GM12878 (cell line): ENCODE data around the gene CRB3. TPM values are rescaled to one million over a fixed set of nuclear protein-coding genes. Genes with fewer than 3 reads are reported as not detected.

Experiments used
- ATAC-seq: fragments of 200-7000 bp; cut with Tn5 transposase; 3 replicates; pipeline ENCODE4 v1.9.1; 2020; ENCODE audit warnings: mild to moderate bottlenecking, moderate library complexity
- BruUV-seq: library from RNA; stranded (reverse); fragments of 400-500 nt; replicated peaks from 2 replicates; lab custom pipeline; 2021; lab: Mats Ljungman, UMichigan
- CTCF ChIA-PET: fragments of 300-600 bp; sonication (Branson Sonifier 250); formaldehyde crosslinking; extraction: SDS; loops from one replicate; lab custom pipeline; 2021; ENCODE audit warnings: inconsistent platforms; lab: Yijun Ruan, JAX
- POLR2A ChIA-PET: fragments of 350-600 bp; formaldehyde crosslinking; extraction: SDS; loops from one replicate; lab custom pipeline; 2021; ENCODE audit warnings: inconsistent platforms; lab: Charles Lee
- RAD21 ChIA-PET: fragments of 300-600 bp; sonication (Branson Sonifier 250); formaldehyde crosslinking; loops from one replicate; lab custom pipeline; 2023; ENCODE audit warnings: antibody characterized with exemption; ENCODE audit not compliant: unreplicated experiment; lab: Charles Lee
- SMC1A ChIA-PET: fragments of 300-600 bp; sonication (Branson Sonifier 250); formaldehyde crosslinking; loops from one replicate; lab custom pipeline; 2023; ENCODE audit not compliant: unreplicated experiment, uncharacterized antibody; lab: Charles Lee
- DNase-seq: peaks from one replicate; pipeline ENCODE4 v3.0.0-alpha.2; 2011; ENCODE audit warnings: low read depth, low spot score
- FAIRE-seq: peaks from 3 replicates; lab custom pipeline; 2011; peaks lifted over from hg19 to GRCh38; lab: Jason Lieb, UNC
- H2AFZ ChIP-seq: 2 replicates; pipeline ENCODE4 v1.6.0; 2011; ENCODE audit warnings: low read depth, low read length, control low read depth; ENCODE audit not compliant: control insufficient read depth
- H3K27ac ChIP-seq: 2 replicates; pipeline ENCODE4 v1.5.1; 2011; ENCODE audit warnings: control low read depth; ENCODE audit not compliant: control insufficient read depth, insufficient read depth
- H3K27me3 ChIP-seq, 2 experiments: replicated peaks in 1 of 2; 2 replicates each; pipeline versions ENCODE4 v1.6.0 to v1.6.1; 2011; ENCODE audit warnings: low read length in 1 of 2; ENCODE audit not compliant: control insufficient read depth in 2 of 2, insufficient read depth in 2 of 2
- H3K36me3 ChIP-seq, 2 experiments: 2 replicates each; pipeline ENCODE4 v1.5.1; 2011; ENCODE audit warnings: low read length in 1 of 2; ENCODE audit not compliant: control insufficient read depth in 2 of 2, insufficient read depth in 2 of 2
- H3K4me1 ChIP-seq: 2 replicates; pipeline ENCODE4 v1.6.1; 2011; ENCODE audit warnings: mild to moderate bottlenecking, low read length, moderate library complexity, mixed read lengths; ENCODE audit not compliant: control insufficient read depth, insufficient read depth
- H3K4me2 ChIP-seq: 2 replicates; pipeline ENCODE4 v1.6.0; 2011; ENCODE audit warnings: control low read depth; ENCODE audit not compliant: control insufficient read depth, insufficient read depth
- H3K4me3 ChIP-seq: fragments of 200-600 bp; sonication (generic); 2 replicates; pipeline ENCODE4 v1.5.1; 2016
- H3K79me2 ChIP-seq: 2 replicates; pipeline ENCODE4 v1.6.0; 2011; ENCODE audit warnings: low read length; ENCODE audit not compliant: control insufficient read depth, insufficient read depth
- H3K9ac ChIP-seq: 2 replicates; pipeline ENCODE4 v1.8.0; 2011; ENCODE audit warnings: low read length, control low read depth, mixed read lengths; ENCODE audit not compliant: control insufficient read depth, insufficient read depth
- H3K9me3 ChIP-seq: replicated peaks from 3 replicates; pipeline ENCODE4 v1.5.1; 2011; ENCODE audit warnings: mild to moderate bottlenecking, low read length; ENCODE audit not compliant: control insufficient read depth, insufficient read depth
- H4K20me1 ChIP-seq: 2 replicates; pipeline ENCODE4 v1.6.0; 2011; ENCODE audit not compliant: control insufficient read depth, insufficient read depth
- ATF7 ChIP-seq: fragments of 450-650 bp; IDR thresholded peaks from 2 replicates; pipeline ENCODE4 v1.6.1; 2016; ENCODE audit warnings: low read depth, mild to moderate bottlenecking
- DPF2 ChIP-seq: fragments of 450-650 bp; IDR thresholded peaks from 2 replicates; pipeline ENCODE4 v1.6.1; 2017; ENCODE audit warnings: mild to moderate bottlenecking
- HDGF ChIP-seq: fragments of 450-650 bp; IDR thresholded peaks from 2 replicates; pipeline ENCODE4 v1.6.1; 2016; ENCODE audit warnings: antibody characterized with exemption
- KLF5 ChIP-seq: fragments of 450-650 bp; IDR thresholded peaks from 2 replicates; pipeline ENCODE4 v1.6.1; 2014; ENCODE audit warnings: mild to moderate bottlenecking; ENCODE audit not compliant: partially characterized antibody
- POU2F2 ChIP-seq: IDR thresholded peaks from 3 replicates; pipeline ENCODE4 v1.6.1; 2011; ENCODE audit warnings: low read depth, mild to moderate bottlenecking, low read length, borderline replicate concordance
- SIX5 ChIP-seq: IDR thresholded peaks from 2 replicates; pipeline ENCODE4 v1.6.1; 2011; ENCODE audit warnings: mild to moderate bottlenecking, low read depth, low read length, moderate library complexity; ENCODE audit not compliant: severe bottlenecking
- SUPT20H ChIP-seq: IDR thresholded peaks from 2 replicates; pipeline ENCODE4 v1.6.1; 2011; ENCODE audit warnings: low read depth, mild to moderate bottlenecking, low read length, moderate library complexity, borderline replicate concordance; ENCODE audit not compliant: control insufficient read depth
- SUZ12 ChIP-seq: fragments of 200-600 bp; sonication (generic); IDR thresholded peaks from one replicate; pipeline ENCODE4 v1.6.1; 2018; ENCODE audit warnings: antibody characterized with exemption, mild to moderate bottlenecking; ENCODE audit not compliant: unreplicated experiment
- WGBS: methylation state at CpG from one replicate; pipeline ENCODE4 v1.1.6; 2016; ENCODE audit warnings: low lambda C conversion rate; ENCODE audit not compliant: insufficient replicate concordance, insufficient coverage; ENCODE audit errors: missing lambda C conversion rate; 5-methylcytosine and 5-hydroxymethylcytosine counted together
- in situ Hi-C: fragments of 300-500 bp; cut with MboI; formaldehyde crosslinking; loops from 9 replicates; pipeline ENCODE4 v1.14.3; 2018; ENCODE audit warnings: mixed read lengths
- intact Hi-C: fragments of 100-400 bp; cut with micrococcal nuclease; formaldehyde crosslinking; loops from one replicate; pipeline ENCODE4 v1.14.2; 2022; ENCODE audit not compliant: unreplicated experiment
- polyA plus RNA-seq, 11 experiments: library from polyadenylated mRNA; depleted of rRNA in 4 of 11; unstranded in 6 of 11; stranded (reverse) in 5 of 11; fragments of >200 nt; fragmentation: Nextera tagmentation in 4 of 11; fragmentation: Illumina TruSeq in 1 of 11; extraction: Ambion mirVana in 4 of 11; extraction: Trizol in 1 of 11; gene quantifications; 1 replicate in 1 of 11; 2 replicates in 10 of 11; pipeline versions ENCODE4 v1.2.1 to v1.2.3, GENCODE V29; 2011 to 2016; ENCODE audit warnings: inconsistent platforms in 2 of 11, missing spikeins in 2 of 11, low read depth in 1 of 11
- total RNA-seq, 4 experiments: library from RNA; depleted of rRNA in 3 of 4; stranded (reverse); fragments of >200 nt in 3 of 4; fragmentation: Illumina TruSeq in 1 of 4; extraction: Trizol in 1 of 4; gene quantifications; 2 replicates each; pipeline versions ENCODE4 v1.2.1 to v1.2.3, GENCODE V29; 2013 to 2021
- TF ChIP-seq, protein P1 (sequence below): fragments of 450-650 bp; IDR thresholded peaks from 2 replicates; pipeline ENCODE4 v1.6.1; 2018; ENCODE audit warnings: borderline replicate concordance, mild to moderate bottlenecking; ENCODE audit not compliant: partially characterized antibody
- TF ChIP-seq, protein P2 (sequence below): IDR thresholded peaks from 2 replicates; pipeline ENCODE4 v1.6.1; 2012; ENCODE audit warnings: low read depth, low read length, improper control_type of control experiment
- TF ChIP-seq, protein P3 (sequence below): fragments of 150-350 bp; IDR thresholded peaks from 2 replicates; pipeline ENCODE4 v1.6.1; 2014; ENCODE audit warnings: mild to moderate bottlenecking, low read depth, low read length
- TF ChIP-seq, protein P4 (sequence below): IDR thresholded peaks from 2 replicates; pipeline ENCODE4 v1.6.1; 2011; ENCODE audit warnings: mild to moderate bottlenecking, low read depth, low read length, moderate library complexity; ENCODE audit not compliant: insufficient replicate concordance
- TF ChIP-seq, protein P5 (sequence below): fragments of 450-650 bp; IDR thresholded peaks from 2 replicates; pipeline ENCODE4 v1.6.1; 2014; ENCODE audit warnings: mild to moderate bottlenecking

The CRB3 gene
- total and polyA plus RNA-seq, 10 of the 15 experiments (the other 5 are each of a cell fraction or from before 2014, with no cell fraction given) = 0.11 to 1.9 (median 0.98) TPM; not detected in 1

DNA sequence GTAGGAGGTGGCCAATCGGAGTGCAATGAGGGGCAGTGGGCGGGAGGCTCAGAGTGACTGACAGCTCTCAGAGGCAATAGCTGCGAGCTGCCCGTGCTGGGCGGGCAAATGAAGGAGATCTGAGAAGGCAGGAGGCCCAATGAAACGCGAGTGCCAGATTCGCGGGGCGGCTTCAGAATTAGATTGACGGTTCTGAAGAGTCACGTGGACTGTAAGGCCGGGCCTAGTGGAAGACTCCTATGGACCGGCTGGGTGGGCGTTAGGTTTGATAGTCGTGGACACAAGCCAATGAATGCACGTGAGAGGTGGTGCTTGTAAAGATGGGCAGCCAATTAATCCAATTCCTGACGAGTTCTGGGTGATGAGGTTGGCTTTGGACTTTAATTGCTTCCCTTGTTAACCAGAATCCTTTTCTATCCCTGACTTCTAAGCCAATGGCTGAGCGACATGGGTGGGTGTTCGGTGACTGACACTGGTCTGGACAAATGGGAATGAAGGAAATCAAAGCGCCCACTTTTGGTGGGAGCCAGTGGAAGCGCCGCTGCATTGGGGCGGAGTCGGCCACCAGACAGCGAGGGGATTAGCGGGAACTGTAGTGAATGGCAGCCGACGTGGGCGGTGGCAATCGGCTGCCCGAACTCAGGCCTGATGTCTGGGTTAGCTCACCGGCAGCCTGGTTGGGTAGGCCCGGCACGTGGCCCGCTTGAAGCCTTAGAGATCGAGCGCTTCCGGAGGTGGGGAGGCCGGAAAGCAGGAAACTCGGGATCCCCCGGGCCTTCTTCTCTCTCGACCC, 38.9 kb upstream of the CRB3 start:
- ChIA-PET SMC1A (interaction anchor here (0.6 to 1.6 kb wide), 3 partner anchors 10 to 80 kb away, joined by 3 to 5 read pairs (median 3); no protein-coding TSS in a partner anchor), CTCF (interaction anchor here (0.8 to 2.2 kb wide), 8 partner anchors 10 to 438 kb away, joined by 3 to 8 read pairs (median 3); partner anchors contain the start of genes ALKBH7 and DENND1C), POLR2A (interaction anchor here (0.5 to 1.8 kb wide), 19 partner anchors 10 to 1012 kb away, joined by 3 to 13 read pairs (median 3); partner anchors contain the start of genes ALKBH7, CLPP, DENND1C and NDUFA11), RAD21 (interaction anchor here (0.6 to 1.7 kb wide), 9 partner anchors 11 to 445 kb away, joined by 3 to 9 read pairs (median 4); partner anchors contain the start of gene ALKBH7)
- Histone ChIP-seq H3K9ac (no peak overlapping the region), H2AFZ (peak overlapping the region; percentile 72), H3K4me1 (peaks cover 5% of the 10 kb centered on the region), H3K27ac (peak overlapping the region; percentile 58), H3K36me3 (peaks cover 4 to 17% of the 10 kb centered on the region in 2 experiments), H3K79me2 (peaks cover 41% of the 10 kb centered on the region), H3K4me2 (peak overlapping the region; percentile 56), H3K9me3 (no peaks in the 10 kb centered on the region; the same call in 2 of the 3 replicates), H3K4me3 (peak overlapping the region; percentile 6; the same call in 1 of the 2 replicates), H4K20me1 (peaks cover 19% of the 10 kb centered on the region), H3K27me3 (no peaks in the 10 kb centered on the region)
- intact Hi-C loops (loop anchor here (1.0 kb wide), 2 partner anchors 32 to 35 kb away; partner anchors contain the start of gene GTF2F1), in situ Hi-C loops (no loop called here)
- ATAC-seq (peak; percentile 93), DNase-seq (peak; percentile 100), FAIRE-seq (peak; percentile 100)
- BruUV-seq = no TSS peak
- 17% methylated on average over 43 of the region's 43 CpGs for WGBS
- peak; percentile 97 for TF ChIP-seq KLF5
- TF ChIP-seq, protein P1, sequence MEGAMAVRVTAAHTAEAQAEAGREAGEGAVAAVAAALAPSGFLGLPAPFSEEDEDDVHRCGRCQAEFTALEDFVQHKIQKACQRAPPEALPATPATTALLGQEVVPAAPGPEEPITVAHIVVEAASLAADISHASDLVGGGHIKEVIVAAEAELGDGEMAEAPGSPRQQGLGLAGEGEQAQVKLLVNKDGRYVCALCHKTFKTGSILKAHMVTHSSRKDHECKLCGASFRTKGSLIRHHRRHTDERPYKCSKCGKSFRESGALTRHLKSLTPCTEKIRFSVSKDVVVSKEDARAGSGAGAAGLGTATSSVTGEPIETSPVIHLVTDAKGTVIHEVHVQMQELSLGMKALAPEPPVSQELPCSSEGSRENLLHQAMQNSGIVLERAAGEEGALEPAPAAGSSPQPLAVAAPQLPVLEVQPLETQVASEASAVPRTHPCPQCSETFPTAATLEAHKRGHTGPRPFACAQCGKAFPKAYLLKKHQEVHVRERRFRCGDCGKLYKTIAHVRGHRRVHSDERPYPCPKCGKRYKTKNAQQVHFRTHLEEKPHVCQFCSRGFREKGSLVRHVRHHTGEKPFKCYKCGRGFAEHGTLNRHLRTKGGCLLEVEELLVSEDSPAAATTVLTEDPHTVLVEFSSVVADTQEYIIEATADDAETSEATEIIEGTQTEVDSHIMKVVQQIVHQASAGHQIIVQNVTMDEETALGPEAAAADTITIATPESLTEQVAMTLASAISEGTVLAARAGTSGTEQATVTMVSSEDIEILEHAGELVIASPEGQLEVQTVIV = peak; percentile 70
- 0 out of 3 replicates have a peak, but pooled peaks have one; percentile 27 for TF ChIP-seq POU2F2
- TF ChIP-seq SIX5 = peak; percentile 34
- TF ChIP-seq, protein P2, sequence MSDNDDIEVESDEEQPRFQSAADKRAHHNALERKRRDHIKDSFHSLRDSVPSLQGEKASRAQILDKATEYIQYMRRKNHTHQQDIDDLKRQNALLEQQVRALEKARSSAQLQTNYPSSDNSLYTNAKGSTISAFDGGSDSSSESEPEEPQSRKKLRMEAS = peak; percentile 82
- TF ChIP-seq, protein P3, sequence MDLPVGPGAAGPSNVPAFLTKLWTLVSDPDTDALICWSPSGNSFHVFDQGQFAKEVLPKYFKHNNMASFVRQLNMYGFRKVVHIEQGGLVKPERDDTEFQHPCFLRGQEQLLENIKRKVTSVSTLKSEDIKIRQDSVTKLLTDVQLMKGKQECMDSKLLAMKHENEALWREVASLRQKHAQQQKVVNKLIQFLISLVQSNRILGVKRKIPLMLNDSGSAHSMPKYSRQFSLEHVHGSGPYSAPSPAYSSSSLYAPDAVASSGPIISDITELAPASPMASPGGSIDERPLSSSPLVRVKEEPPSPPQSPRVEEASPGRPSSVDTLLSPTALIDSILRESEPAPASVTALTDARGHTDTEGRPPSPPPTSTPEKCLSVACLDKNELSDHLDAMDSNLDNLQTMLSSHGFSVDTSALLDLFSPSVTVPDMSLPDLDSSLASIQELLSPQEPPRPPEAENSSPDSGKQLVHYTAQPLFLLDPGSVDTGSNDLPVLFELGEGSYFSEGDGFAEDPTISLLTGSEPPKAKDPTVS = peak; percentile 45; the same call in 1 of the 2 replicates
- no peak for TF ChIP-seq SUPT20H
- no peak for TF ChIP-seq SUZ12
- peak; percentile 91 for TF ChIP-seq ATF7
- TF ChIP-seq, protein P4, sequence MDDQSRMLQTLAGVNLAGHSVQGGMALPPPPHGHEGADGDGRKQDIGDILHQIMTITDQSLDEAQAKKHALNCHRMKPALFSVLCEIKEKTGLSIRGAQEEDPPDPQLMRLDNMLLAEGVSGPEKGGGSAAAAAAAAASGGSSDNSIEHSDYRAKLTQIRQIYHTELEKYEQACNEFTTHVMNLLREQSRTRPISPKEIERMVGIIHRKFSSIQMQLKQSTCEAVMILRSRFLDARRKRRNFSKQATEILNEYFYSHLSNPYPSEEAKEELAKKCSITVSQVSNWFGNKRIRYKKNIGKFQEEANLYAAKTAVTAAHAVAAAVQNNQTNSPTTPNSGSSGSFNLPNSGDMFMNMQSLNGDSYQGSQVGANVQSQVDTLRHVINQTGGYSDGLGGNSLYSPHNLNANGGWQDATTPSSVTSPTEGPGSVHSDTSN = peak; percentile 94
- TF ChIP-seq DPF2 = peak; percentile 100
- TF ChIP-seq, protein P5, sequence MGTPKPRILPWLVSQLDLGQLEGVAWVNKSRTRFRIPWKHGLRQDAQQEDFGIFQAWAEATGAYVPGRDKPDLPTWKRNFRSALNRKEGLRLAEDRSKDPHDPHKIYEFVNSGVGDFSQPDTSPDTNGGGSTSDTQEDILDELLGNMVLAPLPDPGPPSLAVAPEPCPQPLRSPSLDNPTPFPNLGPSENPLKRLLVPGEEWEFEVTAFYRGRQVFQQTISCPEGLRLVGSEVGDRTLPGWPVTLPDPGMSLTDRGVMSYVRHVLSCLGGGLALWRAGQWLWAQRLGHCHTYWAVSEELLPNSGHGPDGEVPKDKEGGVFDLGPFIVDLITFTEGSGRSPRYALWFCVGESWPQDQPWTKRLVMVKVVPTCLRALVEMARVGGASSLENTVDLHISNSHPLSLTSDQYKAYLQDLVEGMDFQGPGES = peak; percentile 100
- TF ChIP-seq HDGF = peak; percentile 91
